C4-2B (cell line): ENCODE results near the gene SMIM22.
A peak's percentile ranks its signal among the peaks of the same experiment; 100 is the strongest.
"Not testable (repeated sequence)": the region's sequence is repeated elsewhere in the genome, so short reads cannot be mapped to it uniquely, and the experiment has no call there.

ENCODE experiments used
- H3K27ac ChIP-seq: fragments of 450-650 bp; 2 replicates; pipeline ENCODE4 v1.5.1; 2017
- CTCF ChIP-seq: fragments of 450-650 bp; conservative IDR thresholded peaks from 2 replicates; pipeline ENCODE4 v1.5.1; 2017; ENCODE audit warnings: mild to moderate bottlenecking
- ZFX ChIP-seq: fragments of 450-650 bp; IDR thresholded peaks from 2 replicates; pipeline ENCODE4 v1.6.1; 2017

Gene SMIM22

GRCh38 chr16:4783951-4784336 is 11.2 kb upstream of the SMIM22 start:
- TF ChIP-seq CTCF, result no peak
- no peak for TF ChIP-seq ZFX
- H3K27ac ChIP-seq, result no peak overlapping the region

- not testable (repeated sequence) for H3K27ac ChIP-seq
Observed at GRCh38 chr16:4784444-4784987, 10.7 kb upstream of the SMIM22 start.

- TF ChIP-seq ZFX, result no peak
- TF ChIP-seq CTCF, result no peak
- H3K27ac ChIP-seq, result no peak overlapping the region
Observed at GRCh38 chr16:4785758-4786433, 9.3 kb upstream of the SMIM22 start.

GRCh38 chr16:4787068-4787467 is 8.1 kb upstream of the SMIM22 start:
- TF ChIP-seq ZFX, result no peak
- TF ChIP-seq CTCF, result no peak
- H3K27ac ChIP-seq, result peak overlapping the region; percentile 14; the same call in 1 of the 2 replicates

GRCh38 chr16:4787627-4788482 is 7.3 kb upstream of the SMIM22 start, which contains the start of gene SEPTIN12:
Gene SEPTIN12 (minus strand): TSS chr16:4788345. CDS start chr16:4787645, 700 bp downstream.
- H3K27ac ChIP-seq, result peak within 1 kb of the TSS; percentile 14
- TF ChIP-seq ZFX (no peak), CTCF (no peak)

GRCh38 chr16:4788489-4788889 is 6.7 kb upstream of the SMIM22 start:
- no peak for TF ChIP-seq CTCF
- no peak for TF ChIP-seq ZFX
- peak overlapping the region; percentile 14 for H3K27ac ChIP-seq

GRCh38 chr16:4788910-4789309 is 6.3 kb upstream of the SMIM22 start:
- peak overlapping the region; percentile 14 for H3K27ac ChIP-seq
- TF ChIP-seq ZFX, result no peak
- TF ChIP-seq CTCF, result no peak
